Fibroblast of lung (primary cell): Measurements from ENCODE around the gene NUP133. TPM values are rescaled to one million over a fixed set of nuclear protein-coding genes. Genes with fewer than 3 reads are reported as not detected.

Source experiments
- DNase-seq, 2 donors: peaks; one replicate each; pipeline versions ENCODE4 v3.0.0 to v3.0.0-alpha.2; 2010; ENCODE audit warnings: low read depth in 2 of 2
- H2AFZ ChIP-seq: 2 replicates; pipeline ENCODE4 v1.5.1; 2012; ENCODE audit warnings: low read length, control low read depth, inconsistent platforms
- H3K27ac ChIP-seq: 2 replicates; pipeline ENCODE4 v1.5.1; 2011; ENCODE audit warnings: low read length, control low read depth; ENCODE audit not compliant: insufficient read depth
- H3K27me3 ChIP-seq: 2 replicates; pipeline ENCODE4 v1.5.1; 2011; ENCODE audit warnings: mild to moderate bottlenecking, low read length; ENCODE audit not compliant: control insufficient read depth, insufficient read depth
- H3K36me3 ChIP-seq: 2 replicates; pipeline ENCODE4 v1.5.1; 2011; ENCODE audit warnings: low read length; ENCODE audit not compliant: control insufficient read depth, insufficient read depth
- H3K4me1 ChIP-seq: 2 replicates; pipeline ENCODE4 v1.5.1; 2011; ENCODE audit warnings: low read length; ENCODE audit not compliant: control insufficient read depth, insufficient read depth; ENCODE audit errors: extremely low read depth
- H3K4me2 ChIP-seq: 2 replicates; pipeline ENCODE4 v1.5.1; 2011; ENCODE audit warnings: low read length, control low read depth; ENCODE audit not compliant: insufficient read depth; ENCODE audit errors: extremely low read depth
- H3K4me3 ChIP-seq, 4 experiments: fragments of 200-600 bp in 1 of 4; sonication (generic) in 1 of 4; replicated peaks in 1 of 4; 2 replicates each; pipeline ENCODE4 v1.5.1; 2011 to 2016; ENCODE audit warnings: low read length in 4 of 4, low read depth in 3 of 4, mild to moderate bottlenecking in 3 of 4, control low read depth in 2 of 4, inconsistent platforms in 1 of 4, mixed read lengths in 1 of 4; ENCODE audit not compliant: insufficient read depth in 1 of 4; ENCODE audit errors: control extremely low read depth in 1 of 4
- H3K79me2 ChIP-seq: 2 replicates; pipeline ENCODE4 v1.5.1; 2012; ENCODE audit warnings: mild to moderate bottlenecking, low read length, inconsistent platforms; ENCODE audit not compliant: control insufficient read depth, insufficient read depth
- H3K9ac ChIP-seq: 2 replicates; pipeline ENCODE4 v1.5.1; 2011; ENCODE audit warnings: mild to moderate bottlenecking, low read length, control low read depth; ENCODE audit not compliant: insufficient read depth
- H3K9me3 ChIP-seq: 2 replicates; pipeline ENCODE4 v1.5.1; 2012; ENCODE audit warnings: low read depth, low read length; ENCODE audit not compliant: control insufficient read depth, insufficient read depth
- H4K20me1 ChIP-seq: 2 replicates; pipeline ENCODE4 v1.5.1; 2011; ENCODE audit warnings: low read length; ENCODE audit not compliant: control insufficient read depth, insufficient read depth; ENCODE audit errors: extremely low read depth
- EZH2 ChIP-seq: IDR thresholded peaks from 2 replicates; pipeline ENCODE4 v1.5.1; 2012; ENCODE audit warnings: low read length, control low read depth, mild to moderate bottlenecking; ENCODE audit errors: missing control alignments
- polyA plus RNA-seq, 2 donors: library from polyadenylated mRNA; depleted of rRNA in 1 of 2; stranded (reverse) in 1 of 2; unstranded in 1 of 2; fragments of >200 nt; gene quantifications; 2 replicates each; pipeline ENCODE4 v1.2.1, GENCODE V29; 2011 to 2012; ENCODE audit warnings: missing spikeins in 1 of 2
- total RNA-seq: library from RNA; depleted of rRNA; stranded (reverse); fragments of >200 nt; gene quantifications from 2 replicates; pipeline ENCODE4 v1.2.1, GENCODE V29; 2014
- TF ChIP-seq, protein P1 (sequence below), 2 donors: IDR thresholded peaks in 1 of 2; conservative IDR thresholded peaks in 1 of 2; 1 replicate in 1 of 2; 2 replicates in 1 of 2; pipeline ENCODE4 v1.5.1; 2011 to 2012; ENCODE audit warnings: low read length in 2 of 2, control low read depth in 1 of 2, inconsistent platforms in 1 of 2, low read depth in 1 of 2, mild to moderate bottlenecking in 1 of 2

Gene NUP133
- total and polyA plus RNA-seq, 2 donors (not counting 1 experiment from before 2014, with no cell fraction given) = 20.8 to 31.9 TPM

DNA sequence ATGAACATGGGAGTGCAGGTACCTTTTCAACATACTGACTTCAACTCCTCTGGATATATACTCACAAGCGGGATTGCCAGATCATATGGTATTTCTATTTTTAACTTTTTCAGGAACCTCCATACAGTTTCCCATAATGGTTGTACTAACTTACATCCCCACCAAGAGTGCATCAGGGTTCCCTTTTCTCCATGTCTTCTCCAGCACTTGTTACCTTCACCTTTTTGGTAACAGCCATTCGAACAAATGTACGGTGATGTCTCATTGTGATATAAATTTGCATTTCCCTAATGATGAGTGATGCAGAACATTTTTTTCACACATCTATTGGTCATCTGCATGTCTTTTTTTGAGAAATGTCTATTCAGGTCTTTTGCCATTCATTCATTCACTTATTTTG lies 48.3 kb downstream of the NUP133 start:
- Histone ChIP-seq H4K20me1 (no peaks in the 10 kb centered on the region), H3K4me2 (no peak overlapping the region), H2AFZ (no peak overlapping the region), H3K27ac (no peak overlapping the region), H3K4me3 (no peak overlapping the region), H3K9me3 (no peaks in the 10 kb centered on the region), H3K9ac (no peak overlapping the region), H3K4me1 (no peaks in the 10 kb centered on the region), H3K27me3 (no peaks in the 10 kb centered on the region), H3K36me3 (peaks cover 2% of the 10 kb centered on the region), H3K79me2 (no peaks in the 10 kb centered on the region)
- TF ChIP-seq, protein P1, sequence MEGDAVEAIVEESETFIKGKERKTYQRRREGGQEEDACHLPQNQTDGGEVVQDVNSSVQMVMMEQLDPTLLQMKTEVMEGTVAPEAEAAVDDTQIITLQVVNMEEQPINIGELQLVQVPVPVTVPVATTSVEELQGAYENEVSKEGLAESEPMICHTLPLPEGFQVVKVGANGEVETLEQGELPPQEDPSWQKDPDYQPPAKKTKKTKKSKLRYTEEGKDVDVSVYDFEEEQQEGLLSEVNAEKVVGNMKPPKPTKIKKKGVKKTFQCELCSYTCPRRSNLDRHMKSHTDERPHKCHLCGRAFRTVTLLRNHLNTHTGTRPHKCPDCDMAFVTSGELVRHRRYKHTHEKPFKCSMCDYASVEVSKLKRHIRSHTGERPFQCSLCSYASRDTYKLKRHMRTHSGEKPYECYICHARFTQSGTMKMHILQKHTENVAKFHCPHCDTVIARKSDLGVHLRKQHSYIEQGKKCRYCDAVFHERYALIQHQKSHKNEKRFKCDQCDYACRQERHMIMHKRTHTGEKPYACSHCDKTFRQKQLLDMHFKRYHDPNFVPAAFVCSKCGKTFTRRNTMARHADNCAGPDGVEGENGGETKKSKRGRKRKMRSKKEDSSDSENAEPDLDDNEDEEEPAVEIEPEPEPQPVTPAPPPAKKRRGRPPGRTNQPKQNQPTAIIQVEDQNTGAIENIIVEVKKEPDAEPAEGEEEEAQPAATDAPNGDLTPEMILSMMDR (conservative IDR thresholded peaks at IDR 0.05 in 1 of 2, IDR thresholded peaks at IDR 0.05 in 1 of 2; ENCODE audit: low read depth in 1 of 2, low read length in 2 of 2) = no peak
- TF ChIP-seq EZH2 = no peak
- DNase-seq = no peak

DNA sequence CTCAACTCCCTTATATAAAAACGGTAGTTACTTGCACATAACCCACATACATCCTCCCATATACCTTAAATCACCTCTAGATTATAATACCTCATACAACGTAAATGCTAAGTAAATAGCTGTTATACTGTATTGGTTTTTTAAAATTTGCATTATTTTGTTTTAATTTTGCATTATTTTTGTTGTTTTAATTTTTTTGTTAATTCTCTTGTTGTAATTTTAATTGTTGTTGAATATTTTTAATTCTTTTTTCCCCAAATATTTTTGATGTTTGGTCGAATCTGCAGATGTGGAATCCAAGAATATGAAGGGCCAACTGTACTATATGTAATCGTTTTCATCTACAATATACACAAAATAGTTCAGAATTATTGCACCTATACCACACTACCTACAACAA lies 50.7 kb downstream of the NUP133 start:
- H3K4me3 ChIP-seq = no peak overlapping the region
- H4K20me1 ChIP-seq = no peaks in the 10 kb centered on the region
- no peak overlapping the region for H3K9ac ChIP-seq
- H3K36me3 ChIP-seq = no peaks in the 10 kb centered on the region
- no peaks in the 10 kb centered on the region for H3K27me3 ChIP-seq
- H3K4me1 ChIP-seq = no peaks in the 10 kb centered on the region
- no peak for TF ChIP-seq EZH2
- TF ChIP-seq, protein P1 (conservative IDR thresholded peaks at IDR 0.05 in 1 of 2, IDR thresholded peaks at IDR 0.05 in 1 of 2; ENCODE audit: low read depth in 1 of 2, low read length in 2 of 2) = no peak
- no peak overlapping the region for H2AFZ ChIP-seq
- no peak overlapping the region for H3K4me2 ChIP-seq
- H3K79me2 ChIP-seq = no peaks in the 10 kb centered on the region
- no peak for DNase-seq
- no peak overlapping the region for H3K27ac ChIP-seq
- H3K9me3 ChIP-seq = no peaks in the 10 kb centered on the region

DNA sequence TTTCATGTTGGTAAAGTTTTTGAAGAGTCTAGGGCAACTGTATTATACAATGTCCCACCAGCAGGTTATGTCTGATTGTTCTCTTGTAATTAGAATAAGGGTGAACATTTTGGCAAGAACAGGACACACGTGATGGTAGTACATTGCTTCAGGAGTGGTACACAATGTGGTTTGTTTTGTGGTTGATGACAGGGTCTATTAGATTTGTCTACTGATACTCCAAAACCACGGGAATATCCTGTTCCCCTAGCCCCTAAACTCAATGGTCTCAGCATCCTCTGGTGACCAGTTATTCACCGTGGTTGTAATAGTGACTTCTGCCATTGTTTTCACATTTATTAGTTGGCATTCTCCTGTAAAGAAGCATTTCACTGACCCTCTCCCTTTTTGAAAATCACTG lies 52.1 kb downstream of the NUP133 start:
- H4K20me1 ChIP-seq = no peaks in the 10 kb centered on the region
- H3K27ac ChIP-seq = no peak overlapping the region
- no peak overlapping the region for H3K4me3 ChIP-seq
- no peaks in the 10 kb centered on the region for H3K4me1 ChIP-seq
- TF ChIP-seq EZH2 = no peak
- TF ChIP-seq, protein P1 (conservative IDR thresholded peaks at IDR 0.05 in 1 of 2, IDR thresholded peaks at IDR 0.05 in 1 of 2; ENCODE audit: low read depth in 1 of 2, low read length in 2 of 2) = no peak
- H3K79me2 ChIP-seq = no peaks in the 10 kb centered on the region
- no peak overlapping the region for H3K9ac ChIP-seq
- H3K9me3 ChIP-seq = no peaks in the 10 kb centered on the region
- no peaks in the 10 kb centered on the region for H3K27me3 ChIP-seq
- no peak overlapping the region for H3K4me2 ChIP-seq
- H2AFZ ChIP-seq = no peak overlapping the region
- DNase-seq = peak; percentile 18 to 29
- H3K36me3 ChIP-seq = no peaks in the 10 kb centered on the region
